ENCODE measurements around the gene GRWD1.

DNA sequence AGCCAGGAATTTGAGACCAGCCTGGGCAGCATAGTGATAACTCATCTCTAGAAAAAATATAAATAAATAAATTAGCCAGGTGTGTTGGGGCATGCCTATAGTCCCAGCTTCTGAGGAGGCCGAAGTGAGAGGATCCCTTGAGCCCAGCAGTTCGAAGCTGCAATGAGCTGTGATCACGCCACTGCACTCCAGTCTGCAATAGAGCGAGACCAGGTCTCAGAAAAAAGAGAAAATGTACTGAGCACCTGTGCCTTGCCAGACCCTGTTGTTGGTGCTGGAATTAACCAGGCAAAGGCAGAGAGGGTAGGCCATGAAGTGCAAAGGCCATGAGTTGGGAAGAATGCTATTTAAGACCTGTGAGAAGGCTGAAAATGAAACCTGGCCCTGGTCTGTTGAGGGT is 26.1 kb downstream of the GRWD1 start:
- TF ChIP-seq CTCF (IDR thresholded peaks at IDR 0.05), result no peak
- no peak for TF ChIP-seq POLR2A (IDR thresholded peaks at IDR 0.05)
- no peak for TF ChIP-seq EP300 (IDR thresholded peaks at IDR 0.05)
